Dermis lymphatic vessel endothelial cell (primary cell): ENCODE results near the gene C2orf69. TPM values are rescaled to one million over a fixed set of nuclear protein-coding genes. Genes with fewer than 3 reads are reported as not detected.

ENCODE experiments used
- total RNA-seq: library from RNA; depleted of rRNA; stranded (reverse); fragments of >200 nt; gene quantifications from 2 replicates; pipeline ENCODE4 v1.2.1, GENCODE V29; 2014

C2orf69 gene, protein sequence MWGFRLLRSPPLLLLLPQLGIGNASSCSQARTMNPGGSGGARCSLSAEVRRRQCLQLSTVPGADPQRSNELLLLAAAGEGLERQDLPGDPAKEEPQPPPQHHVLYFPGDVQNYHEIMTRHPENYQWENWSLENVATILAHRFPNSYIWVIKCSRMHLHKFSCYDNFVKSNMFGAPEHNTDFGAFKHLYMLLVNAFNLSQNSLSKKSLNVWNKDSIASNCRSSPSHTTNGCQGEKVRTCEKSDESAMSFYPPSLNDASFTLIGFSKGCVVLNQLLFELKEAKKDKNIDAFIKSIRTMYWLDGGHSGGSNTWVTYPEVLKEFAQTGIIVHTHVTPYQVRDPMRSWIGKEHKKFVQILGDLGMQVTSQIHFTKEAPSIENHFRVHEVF
- 7.0 and 7.6 TPM in 2 replicates for total RNA-seq

DNA sequence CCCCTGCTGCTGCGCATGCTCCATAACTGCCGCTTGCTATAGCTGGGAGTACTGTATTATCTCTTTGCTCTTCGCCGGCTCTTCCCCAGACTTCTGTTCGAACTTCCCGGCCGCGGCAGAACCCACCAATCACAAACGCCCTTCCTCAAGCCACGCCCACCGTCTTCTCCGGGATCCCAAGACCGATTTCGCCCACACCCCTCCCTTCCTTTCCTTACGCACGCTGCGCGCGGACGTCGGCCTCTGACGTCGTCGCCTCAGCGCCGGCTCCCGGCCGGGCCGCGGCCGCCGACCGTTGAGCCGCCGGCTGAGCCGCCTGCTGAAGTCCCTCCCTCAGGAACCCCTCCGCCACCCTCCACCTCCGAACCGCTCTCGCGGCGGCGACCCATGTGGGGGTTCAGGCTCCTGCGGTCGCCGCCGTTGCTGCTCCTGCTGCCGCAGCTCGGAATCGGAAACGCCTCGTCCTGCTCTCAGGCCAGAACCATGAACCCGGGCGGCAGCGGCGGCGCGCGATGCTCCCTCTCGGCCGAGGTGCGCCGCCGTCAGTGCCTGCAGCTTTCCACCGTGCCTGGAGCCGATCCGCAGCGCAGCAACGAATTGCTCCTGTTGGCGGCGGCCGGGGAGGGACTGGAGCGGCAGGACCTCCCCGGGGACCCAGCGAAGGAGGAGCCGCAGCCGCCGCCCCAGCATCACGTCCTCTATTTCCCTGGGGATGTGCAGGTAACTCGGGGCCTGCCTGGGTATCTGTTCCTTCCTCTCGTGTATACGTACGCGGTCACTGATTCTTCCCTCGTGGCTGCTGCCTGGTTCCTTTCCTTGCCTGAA lies at the start of gene C2orf69:
Gene C2orf69 (plus strand): TSS at position 242 of the 825 bp plus-strand sequence. CDS start 146 bp downstream, at position 388.

DNA sequence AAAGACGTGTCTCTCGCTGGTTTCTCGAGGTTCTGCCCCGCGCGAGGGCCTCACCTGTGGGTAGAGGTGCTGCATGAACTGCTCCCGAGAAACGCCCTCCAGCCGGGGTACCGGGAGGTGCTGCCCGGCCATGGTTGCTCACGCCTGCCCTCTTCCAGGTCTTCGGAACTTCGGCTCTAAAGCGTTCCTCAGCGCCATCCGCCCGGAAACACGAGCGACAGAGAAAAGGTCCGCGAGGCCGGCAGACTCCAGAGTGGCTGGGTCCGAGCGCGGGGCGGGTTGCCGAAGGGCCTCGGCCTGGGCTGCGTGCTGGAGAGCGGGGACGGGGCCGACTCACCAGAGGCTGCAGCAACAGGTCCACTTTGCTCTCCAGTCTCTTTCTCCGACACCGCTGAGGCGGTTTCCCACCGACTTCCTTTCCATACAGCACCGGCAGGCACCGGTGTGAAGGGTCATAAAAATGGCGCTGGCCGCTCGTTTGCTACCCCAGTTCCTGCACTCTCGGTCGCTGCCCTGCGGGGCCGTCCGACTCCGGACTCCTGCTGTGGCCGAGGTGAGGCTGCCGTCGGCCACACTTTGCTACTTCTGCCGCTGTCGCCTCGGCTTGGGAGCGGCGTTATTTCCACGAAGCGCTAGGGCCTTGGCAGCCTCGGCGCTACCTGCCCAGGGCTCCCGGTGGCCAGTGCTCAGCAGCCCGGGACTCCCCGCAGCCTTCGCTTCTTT lies 44.4 kb downstream of the C2orf69 start, which contains the start of the genes MAIP1 and TYW5:
Gene MAIP1 (plus strand): TSS at position 244 of the 723 bp plus-strand sequence. CDS start 217 bp downstream, at position 461.
Gene TYW5 (minus strand): TSS at position 153 of the 723 bp plus-strand sequence. CDS start 21 bp downstream, at position 132.

Other genes starting within 250 kb of the C2orf69 start
- gene FTCDNL1, start 60.1 kb upstream of the C2orf69 start, total RNA-seq = 0.11 and 0.26 TPM in 2 replicates
- gene TYW5, start 44.2 kb downstream of the C2orf69 start, total RNA-seq = 4.4 and 6.3 TPM in 2 replicates
- 19.3 and 25.3 TPM in 2 replicates for gene MAIP1, start 44.3 kb downstream of the C2orf69 start, total RNA-seq